ENCODE data around the gene SNX17.

Gene SNX17, protein sequence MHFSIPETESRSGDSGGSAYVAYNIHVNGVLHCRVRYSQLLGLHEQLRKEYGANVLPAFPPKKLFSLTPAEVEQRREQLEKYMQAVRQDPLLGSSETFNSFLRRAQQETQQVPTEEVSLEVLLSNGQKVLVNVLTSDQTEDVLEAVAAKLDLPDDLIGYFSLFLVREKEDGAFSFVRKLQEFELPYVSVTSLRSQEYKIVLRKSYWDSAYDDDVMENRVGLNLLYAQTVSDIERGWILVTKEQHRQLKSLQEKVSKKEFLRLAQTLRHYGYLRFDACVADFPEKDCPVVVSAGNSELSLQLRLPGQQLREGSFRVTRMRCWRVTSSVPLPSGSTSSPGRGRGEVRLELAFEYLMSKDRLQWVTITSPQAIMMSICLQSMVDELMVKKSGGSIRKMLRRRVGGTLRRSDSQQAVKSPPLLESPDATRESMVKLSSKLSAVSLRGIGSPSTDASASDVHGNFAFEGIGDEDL

GRCh38 chr2:27370026-27370815 lies at the start of gene SNX17, which contains the start of gene EIF2B4:
Gene SNX17 (plus strand): TSS chr2:27370616. CDS start chr2:27370744, 128 bp downstream.
Gene EIF2B4 (minus strand): TSS chr2:27370338. CDS start chr2:27370314, 24 bp downstream.
- Histone ChIP-seq H3K9me2 (replicated peaks; ENCODE audit: low read depth, low read length) (no peaks in the 10 kb centered on the region), H3K4me1 (ENCODE audit: insufficient read depth, low read length, poor library complexity, severe bottlenecking) (peaks cover 34% of the 10 kb centered on the region), H2AFZ (ENCODE audit: low read length) (peak within 1 kb of the TSS; percentile 91), H3K9ac (ENCODE audit: low read depth, low read length, poor library complexity, severe bottlenecking) (peak within 1 kb of the TSS; percentile 95), H3F3A (ENCODE audit: low read depth) (no peaks in the 10 kb centered on the region), H3K27me3 (ENCODE audit: insufficient read depth, low read length, poor library complexity, severe bottlenecking) (no peaks in the 10 kb centered on the region), H3K9me3 (ENCODE audit: insufficient read depth, low read depth, low read length) (no peaks in the 10 kb centered on the region), H3K4me3 (ENCODE audit: low read length, poor library complexity, severe bottlenecking) (peak within 1 kb of the TSS; percentile 96), H3K79me2 (ENCODE audit: insufficient read depth, low read length) (peaks cover 54% of the 10 kb centered on the region), H3K36me3 (ENCODE audit: insufficient read depth, low read length) (peaks cover 23% of the 10 kb centered on the region; the same call in 1 of the 2 replicates), H3K4me2 (ENCODE audit: low read depth, low read length, poor library complexity, severe bottlenecking) (peak within 1 kb of the TSS; percentile 100), H4K20me1 (ENCODE audit: insufficient read depth, low read length, poor library complexity, severe bottlenecking) (peaks cover 18% of the 10 kb centered on the region)
- TF ChIP-seq EZH2phosphoT487 (IDR thresholded peaks at IDR 0.05; ENCODE audit: borderline replicate concordance) = no peak
- TF ChIP-seq, protein P1, sequence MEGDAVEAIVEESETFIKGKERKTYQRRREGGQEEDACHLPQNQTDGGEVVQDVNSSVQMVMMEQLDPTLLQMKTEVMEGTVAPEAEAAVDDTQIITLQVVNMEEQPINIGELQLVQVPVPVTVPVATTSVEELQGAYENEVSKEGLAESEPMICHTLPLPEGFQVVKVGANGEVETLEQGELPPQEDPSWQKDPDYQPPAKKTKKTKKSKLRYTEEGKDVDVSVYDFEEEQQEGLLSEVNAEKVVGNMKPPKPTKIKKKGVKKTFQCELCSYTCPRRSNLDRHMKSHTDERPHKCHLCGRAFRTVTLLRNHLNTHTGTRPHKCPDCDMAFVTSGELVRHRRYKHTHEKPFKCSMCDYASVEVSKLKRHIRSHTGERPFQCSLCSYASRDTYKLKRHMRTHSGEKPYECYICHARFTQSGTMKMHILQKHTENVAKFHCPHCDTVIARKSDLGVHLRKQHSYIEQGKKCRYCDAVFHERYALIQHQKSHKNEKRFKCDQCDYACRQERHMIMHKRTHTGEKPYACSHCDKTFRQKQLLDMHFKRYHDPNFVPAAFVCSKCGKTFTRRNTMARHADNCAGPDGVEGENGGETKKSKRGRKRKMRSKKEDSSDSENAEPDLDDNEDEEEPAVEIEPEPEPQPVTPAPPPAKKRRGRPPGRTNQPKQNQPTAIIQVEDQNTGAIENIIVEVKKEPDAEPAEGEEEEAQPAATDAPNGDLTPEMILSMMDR (conservative IDR thresholded peaks at IDR 0.05; ENCODE audit: low read length) = peak; percentile 68

DNA sequence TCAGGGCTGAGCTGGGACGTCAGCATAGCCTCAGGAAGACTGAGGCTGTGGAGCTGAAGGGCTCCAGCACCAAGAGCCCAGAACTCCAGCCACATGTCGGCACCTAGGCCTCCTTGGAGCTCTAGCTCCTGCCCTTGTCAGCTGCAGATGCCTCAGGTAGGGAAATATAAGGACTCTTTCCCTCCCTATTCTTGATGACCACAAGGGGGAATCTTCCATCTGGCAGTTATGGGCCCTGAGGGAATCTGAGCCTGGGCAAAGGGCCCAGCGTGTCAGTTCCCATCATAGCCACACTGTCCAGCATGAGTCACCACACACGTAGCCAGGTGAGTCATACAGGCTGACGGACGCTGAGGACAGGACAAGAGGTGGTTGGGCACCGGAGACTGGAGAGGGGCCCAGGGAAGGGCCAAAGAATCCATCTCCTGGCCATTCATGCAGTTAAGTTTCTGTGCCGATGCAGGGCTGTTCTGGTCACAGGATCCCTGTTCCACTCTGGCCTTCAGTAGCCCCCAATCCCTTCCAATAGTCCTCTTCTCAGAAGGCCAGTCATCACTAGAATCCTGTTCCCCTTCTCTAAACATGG lies 49.4 kb upstream of the SNX17 start:
- no peaks in the 10 kb centered on the region for H3K9me3 ChIP-seq (ENCODE audit: insufficient read depth, low read depth, low read length)
- no peak overlapping the region for H3K4me3 ChIP-seq (ENCODE audit: low read length, poor library complexity, severe bottlenecking)
- TF ChIP-seq EZH2phosphoT487 (IDR thresholded peaks at IDR 0.05; ENCODE audit: borderline replicate concordance) = no peak
- TF ChIP-seq, protein P1 (conservative IDR thresholded peaks at IDR 0.05; ENCODE audit: low read length) = no peak; the same call in 1 of the 2 replicates
- no peak overlapping the region for H2AFZ ChIP-seq (ENCODE audit: low read length)
- H3K4me2 ChIP-seq (ENCODE audit: low read depth, low read length, poor library complexity, severe bottlenecking) = peak overlapping the region; percentile 88
- no peaks in the 10 kb centered on the region for H4K20me1 ChIP-seq (ENCODE audit: insufficient read depth, low read length, poor library complexity, severe bottlenecking)
- peaks cover 15% of the 10 kb centered on the region for H3K4me1 ChIP-seq (ENCODE audit: insufficient read depth, low read length, poor library complexity, severe bottlenecking)
- H3K9me2 ChIP-seq (replicated peaks; ENCODE audit: low read depth, low read length) = no peaks in the 10 kb centered on the region
- peaks cover 20% of the 10 kb centered on the region for H3K79me2 ChIP-seq (ENCODE audit: insufficient read depth, low read length)
- peaks cover 4% of the 10 kb centered on the region; the same call in 1 of the 2 replicates for H3K36me3 ChIP-seq (ENCODE audit: insufficient read depth, low read length)
- peaks cover 2% of the 10 kb centered on the region; the same call in 1 of the 2 replicates for H3F3A ChIP-seq (ENCODE audit: low read depth)
- peak overlapping the region; percentile 94 for H3K9ac ChIP-seq (ENCODE audit: low read depth, low read length, poor library complexity, severe bottlenecking)
- no peaks in the 10 kb centered on the region for H3K27me3 ChIP-seq (ENCODE audit: insufficient read depth, low read length, poor library complexity, severe bottlenecking)

DNA sequence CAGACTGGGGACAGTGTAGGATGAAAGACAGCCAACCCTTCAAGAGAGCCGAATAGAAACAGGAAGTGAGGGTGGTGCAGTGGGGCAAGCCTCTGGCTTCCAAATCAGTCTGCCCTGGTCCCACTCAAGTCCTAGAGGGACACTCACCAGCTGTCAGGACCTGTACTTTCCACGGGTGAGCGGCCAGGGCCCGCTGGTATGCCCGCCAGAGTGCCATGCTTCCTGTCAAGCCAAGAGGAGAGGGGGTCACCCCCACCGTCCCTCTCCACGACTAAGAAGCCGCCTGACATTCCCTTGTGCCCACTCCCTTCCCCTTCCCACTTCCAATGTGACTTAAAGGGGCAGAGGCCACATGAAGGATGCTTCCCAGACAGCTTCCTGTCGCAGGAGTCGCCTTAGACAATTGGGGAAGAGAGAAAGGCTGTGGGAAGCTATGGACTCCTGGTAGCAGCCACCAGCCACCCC lies 48.1 kb upstream of the SNX17 start:
- peaks cover 15% of the 10 kb centered on the region for H3K4me1 ChIP-seq (ENCODE audit: insufficient read depth, low read length, poor library complexity, severe bottlenecking)
- peaks cover 16% of the 10 kb centered on the region; the same call in 1 of the 2 replicates for H3K36me3 ChIP-seq (ENCODE audit: insufficient read depth, low read length)
- peak overlapping the region; percentile 94 for H3K9ac ChIP-seq (ENCODE audit: low read depth, low read length, poor library complexity, severe bottlenecking)
- peak overlapping the region; percentile 89; the same call in 1 of the 2 replicates for H2AFZ ChIP-seq (ENCODE audit: low read length)
- H3K9me3 ChIP-seq (ENCODE audit: insufficient read depth, low read depth, low read length) = no peaks in the 10 kb centered on the region
- peaks cover 20% of the 10 kb centered on the region for H3K79me2 ChIP-seq (ENCODE audit: insufficient read depth, low read length)
- H3F3A ChIP-seq (ENCODE audit: low read depth) = peaks cover 4% of the 10 kb centered on the region; the same call in 1 of the 2 replicates
- peak overlapping the region; percentile 88 for H3K4me2 ChIP-seq (ENCODE audit: low read depth, low read length, poor library complexity, severe bottlenecking)
- no peaks in the 10 kb centered on the region for H3K27me3 ChIP-seq (ENCODE audit: insufficient read depth, low read length, poor library complexity, severe bottlenecking)
- H3K9me2 ChIP-seq (replicated peaks; ENCODE audit: low read depth, low read length) = no peaks in the 10 kb centered on the region
- no peaks in the 10 kb centered on the region for H4K20me1 ChIP-seq (ENCODE audit: insufficient read depth, low read length, poor library complexity, severe bottlenecking)
- TF ChIP-seq, protein P1 (conservative IDR thresholded peaks at IDR 0.05; ENCODE audit: low read length) = no peak
- no peak for TF ChIP-seq EZH2phosphoT487 (IDR thresholded peaks at IDR 0.05; ENCODE audit: borderline replicate concordance)
- H3K4me3 ChIP-seq (ENCODE audit: low read length, poor library complexity, severe bottlenecking) = peak overlapping the region; percentile 96

Measured in Loucy (cell line).